ENCODE measurements around the gene SEC24C.

SEC24C gene

GRCh38 chr10:73807471-73807870, 63.3 kb downstream of the SEC24C start:
- Histone ChIP-seq H3K9me2 (replicated peaks; ENCODE audit: low read depth, low read length) (no peaks in the 10 kb centered on the region), H3K9ac (ENCODE audit: low read depth, low read length, poor library complexity, severe bottlenecking) (peak overlapping the region; percentile 12), H3K4me2 (ENCODE audit: low read depth, low read length, poor library complexity, severe bottlenecking) (peak overlapping the region; percentile 8), H3F3A (ENCODE audit: low read depth) (peaks cover 3% of the 10 kb centered on the region; the same call in 1 of the 2 replicates), H3K36me3 (ENCODE audit: insufficient read depth, low read length) (peaks cover 37% of the 10 kb centered on the region; the same call in 1 of the 2 replicates), H2AFZ (ENCODE audit: low read length) (no peak overlapping the region), H4K20me1 (ENCODE audit: insufficient read depth, low read length, poor library complexity, severe bottlenecking) (peaks cover 10% of the 10 kb centered on the region), H3K4me1 (ENCODE audit: insufficient read depth, low read length, poor library complexity, severe bottlenecking) (peaks cover 25% of the 10 kb centered on the region), H3K79me2 (ENCODE audit: insufficient read depth, low read length) (peaks cover 26% of the 10 kb centered on the region; the same call in 1 of the 2 replicates), H3K4me3 (ENCODE audit: low read length, poor library complexity, severe bottlenecking) (no peak overlapping the region), H3K9me3 (ENCODE audit: insufficient read depth, low read depth, low read length) (no peaks in the 10 kb centered on the region), H3K27me3 (ENCODE audit: insufficient read depth, low read length, poor library complexity, severe bottlenecking) (no peaks in the 10 kb centered on the region)
- no peak for TF ChIP-seq EZH2phosphoT487 (IDR thresholded peaks at IDR 0.05; ENCODE audit: borderline replicate concordance)
- no peak for TF ChIP-seq CTCF (conservative IDR thresholded peaks at IDR 0.05; ENCODE audit: low read length)

DNA sequence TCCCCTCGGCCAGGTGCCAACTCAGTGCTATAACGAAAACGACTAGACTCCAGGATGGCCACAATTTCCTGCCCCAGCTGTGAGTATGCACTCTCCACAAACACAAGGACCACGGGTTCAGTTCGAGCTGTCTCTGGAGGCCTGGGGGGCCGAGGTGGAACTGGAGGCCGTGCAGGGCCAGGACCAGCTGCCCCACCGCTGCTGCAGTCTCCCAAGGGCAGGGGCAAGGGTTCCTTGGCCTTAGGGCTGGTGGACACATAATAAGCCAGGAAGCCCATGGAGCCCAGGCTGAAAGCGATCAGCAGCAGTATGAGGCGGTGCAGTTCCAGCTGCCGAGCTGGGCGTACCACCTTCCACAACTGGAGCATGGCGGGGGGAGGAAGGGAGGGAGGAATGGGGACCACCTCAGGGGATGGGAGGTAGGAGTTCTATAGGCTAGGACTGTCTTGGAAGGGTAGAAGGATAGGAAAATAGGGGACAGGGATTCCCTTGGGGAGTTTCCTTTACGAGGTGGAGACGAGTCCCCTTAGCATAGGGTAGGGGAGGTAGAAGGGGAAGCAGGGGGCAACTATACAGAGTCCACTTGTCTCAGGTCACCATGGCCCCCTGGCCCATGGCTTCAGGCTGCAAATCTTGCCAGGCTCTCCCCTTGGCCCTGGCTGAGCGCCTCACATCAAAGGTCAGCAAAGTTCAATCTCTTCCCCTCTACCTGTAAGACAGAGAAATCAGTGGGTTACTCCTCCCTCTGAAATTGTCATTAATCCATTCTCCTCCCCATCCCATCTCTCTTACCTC, 64.0 kb downstream of the SEC24C start:
- H3K4me2 ChIP-seq (ENCODE audit: low read depth, low read length, poor library complexity, severe bottlenecking): peak overlapping the region; percentile 8
- peaks cover 10% of the 10 kb centered on the region; the same call in 1 of the 2 replicates for H3F3A ChIP-seq (ENCODE audit: low read depth)
- H3K27me3 ChIP-seq (ENCODE audit: insufficient read depth, low read length, poor library complexity, severe bottlenecking): no peaks in the 10 kb centered on the region
- TF ChIP-seq CTCF (conservative IDR thresholded peaks at IDR 0.05; ENCODE audit: low read length) (no peak), EZH2phosphoT487 (IDR thresholded peaks at IDR 0.05; ENCODE audit: borderline replicate concordance) (no peak)
- H3K9me2 ChIP-seq (replicated peaks; ENCODE audit: low read depth, low read length): no peaks in the 10 kb centered on the region
- no peak overlapping the region for H3K4me3 ChIP-seq (ENCODE audit: low read length, poor library complexity, severe bottlenecking)
- no peaks in the 10 kb centered on the region for H3K9me3 ChIP-seq (ENCODE audit: insufficient read depth, low read depth, low read length)
- peaks cover 25% of the 10 kb centered on the region for H3K4me1 ChIP-seq (ENCODE audit: insufficient read depth, low read length, poor library complexity, severe bottlenecking)
- H4K20me1 ChIP-seq (ENCODE audit: insufficient read depth, low read length, poor library complexity, severe bottlenecking): peaks cover 10% of the 10 kb centered on the region
- H3K36me3 ChIP-seq (ENCODE audit: insufficient read depth, low read length): peaks cover 36% of the 10 kb centered on the region; the same call in 1 of the 2 replicates
- H3K79me2 ChIP-seq (ENCODE audit: insufficient read depth, low read length): peaks cover 26% of the 10 kb centered on the region; the same call in 1 of the 2 replicates
- H3K9ac ChIP-seq (ENCODE audit: low read depth, low read length, poor library complexity, severe bottlenecking): no peak overlapping the region
- no peak overlapping the region for H2AFZ ChIP-seq (ENCODE audit: low read length)

- Histone ChIP-seq H3K4me3 (ENCODE audit: low read length, poor library complexity, severe bottlenecking) (no peak overlapping the region), H2AFZ (ENCODE audit: low read length) (no peak overlapping the region), H3K79me2 (ENCODE audit: insufficient read depth, low read length) (peaks cover 26% of the 10 kb centered on the region; the same call in 1 of the 2 replicates), H3K27me3 (ENCODE audit: insufficient read depth, low read length, poor library complexity, severe bottlenecking) (no peaks in the 10 kb centered on the region), H3K4me1 (ENCODE audit: insufficient read depth, low read length, poor library complexity, severe bottlenecking) (peaks cover 25% of the 10 kb centered on the region), H3K9me3 (ENCODE audit: insufficient read depth, low read depth, low read length) (no peaks in the 10 kb centered on the region), H4K20me1 (ENCODE audit: insufficient read depth, low read length, poor library complexity, severe bottlenecking) (peaks cover 10% of the 10 kb centered on the region), H3F3A (ENCODE audit: low read depth) (peaks cover 10% of the 10 kb centered on the region; the same call in 1 of the 2 replicates), H3K4me2 (ENCODE audit: low read depth, low read length, poor library complexity, severe bottlenecking) (peak overlapping the region; percentile 20), H3K9me2 (replicated peaks; ENCODE audit: low read depth, low read length) (no peaks in the 10 kb centered on the region), H3K36me3 (ENCODE audit: insufficient read depth, low read length) (peaks cover 36% of the 10 kb centered on the region; the same call in 1 of the 2 replicates), H3K9ac (ENCODE audit: low read depth, low read length, poor library complexity, severe bottlenecking) (no peak overlapping the region)
- TF ChIP-seq CTCF (conservative IDR thresholded peaks at IDR 0.05; ENCODE audit: low read length) (no peak), EZH2phosphoT487 (IDR thresholded peaks at IDR 0.05; ENCODE audit: borderline replicate concordance) (no peak)
Measured at GRCh38 chr10:73809061-73809818, 65.1 kb downstream of the SEC24C start.

Data from Loucy (cell line).